ENCODE data around the gene MYO7B.

DNA sequence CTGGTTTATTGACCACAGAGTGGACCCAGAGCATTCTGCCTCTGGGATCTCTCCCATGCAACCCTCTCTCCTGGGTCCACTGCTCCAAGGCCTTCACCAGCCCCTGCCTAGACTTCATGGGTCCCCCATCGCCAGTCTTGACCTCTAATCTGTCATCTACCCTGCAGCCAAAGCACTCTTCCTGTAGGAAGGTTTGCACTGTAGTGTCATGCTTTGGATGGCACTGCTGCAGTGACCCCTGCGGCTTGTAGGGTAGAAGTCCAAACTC lies 41.7 kb downstream of the MYO7B start:
- TF ChIP-seq CTCF (IDR thresholded peaks at IDR 0.05) (no peak), SMC3 (IDR thresholded peaks at IDR 0.05) (no peak)

All from A549 (cell line).